ENCODE results near the gene PTGER2. TPM values are rescaled to one million over a fixed set of nuclear protein-coding genes. Genes with fewer than 3 reads are reported as not detected.

Gene PTGER2
- total RNA-seq, 2 experiments from 2014 or later = 4.3 to 4.8 TPM

DNA sequence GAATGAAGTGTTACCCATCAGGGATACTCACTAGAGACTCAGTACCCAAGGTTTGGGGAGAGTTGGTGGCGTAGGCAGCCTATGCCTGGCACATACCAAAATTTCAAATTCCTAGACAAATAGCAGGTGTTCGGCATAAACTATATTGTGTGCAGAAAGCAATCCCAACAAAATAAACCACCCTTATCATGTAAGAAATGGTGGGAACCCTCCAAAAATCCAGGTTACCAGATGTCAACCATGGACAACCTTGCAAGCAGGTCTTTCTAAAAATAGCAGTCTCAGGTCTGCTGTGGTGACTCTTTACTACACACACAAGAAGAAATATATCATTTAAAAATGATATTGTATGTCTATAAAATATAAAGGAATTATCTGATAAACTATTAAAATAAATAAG is 17.7 kb upstream of the PTGER2 start:
- TF ChIP-seq CTCF (IDR thresholded peaks at IDR 0.05) = no peak
- POLR2A ChIA-PET = no interaction called here
- intact Hi-C loops (cut with DNase I, micrococcal nuclease) = loop anchor here in 1 of 2 experiments (10.0 kb wide), 1 partner anchor 758 kb away; no protein-coding TSS in a partner anchor

DNA sequence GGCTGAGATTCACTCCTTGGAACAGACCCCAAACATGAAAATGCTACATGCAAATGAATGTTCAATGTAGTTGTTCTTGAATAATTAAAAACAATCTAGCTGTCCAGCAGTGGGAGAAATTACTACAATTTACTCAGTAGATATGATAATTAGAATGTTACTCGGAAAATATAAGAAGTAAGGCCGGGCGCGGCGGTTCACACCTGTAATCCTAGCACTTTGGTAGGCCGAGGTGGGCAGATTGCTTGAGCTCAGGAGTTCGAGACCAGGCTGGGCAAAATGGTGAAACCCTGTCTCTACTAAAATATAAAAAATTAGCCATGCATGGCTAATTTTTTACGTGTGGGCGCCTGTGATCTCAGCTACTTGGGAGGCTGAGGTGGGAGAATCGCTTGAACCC is 15.3 kb upstream of the PTGER2 start:
- H3K9me3 ChIP-seq (ENCODE audit: control insufficient read depth in 1 of 2, insufficient read depth in 1 of 2, low read length in 2 of 2) = no peaks in the 10 kb centered on the region
- no peaks in the 10 kb centered on the region for H3K4me1 ChIP-seq (ENCODE audit: insufficient read depth, low read length)
- no peaks in the 10 kb centered on the region for H3K27me3 ChIP-seq (ENCODE audit: control insufficient read depth in 1 of 2, insufficient read depth in 2 of 2, low read length in 2 of 2)
- H3K9me3 Mint-ChIP-seq = no peaks in the 10 kb centered on the region
- no peak for TF ChIP-seq CTCF (IDR thresholded peaks at IDR 0.05)
- H3K4me3 Mint-ChIP-seq = no peak overlapping the region
- ChIA-PET CTCF (interaction anchor here (0.7 to 2.1 kb wide), 2 partner anchors 10 to 18 kb away, joined by 3 to 4 read pairs; no protein-coding TSS in a partner anchor), POLR2A (interaction anchor here (1.4 kb wide), 1 partner anchor 397 kb away, joined by 3 read pairs; no protein-coding TSS in a partner anchor)
- no peak overlapping the region for H3K27ac Mint-ChIP-seq
- no peak overlapping the region for H3K27ac ChIP-seq (ENCODE audit: low read depth in 1 of 2, low read length in 2 of 2)
- ATAC-seq (ENCODE audit: poor library complexity) = no peak
- H3K4me3 ChIP-seq (ENCODE audit: low read length) = no peak overlapping the region
- no peak for DNase-seq
- H3K36me3 Mint-ChIP-seq (ENCODE audit: low read depth) = no peaks in the 10 kb centered on the region
- intact Hi-C loops (cut with DNase I, micrococcal nuclease) = loop anchor here in 1 of 2 experiments (1.0 to 10.0 kb wide), 2 partner anchors 175 to 756 kb away; no protein-coding TSS in a partner anchor
- H3K4me1 Mint-ChIP-seq (ENCODE audit: low read depth) = peaks cover 14% of the 10 kb centered on the region
- H3K27me3 Mint-ChIP-seq = no peaks in the 10 kb centered on the region
- no peaks in the 10 kb centered on the region for H3K36me3 ChIP-seq (ENCODE audit: insufficient read depth, low read length)

More for the DNA sequence above, 17.7 kb upstream of the PTGER2 start:
- Mint-ChIP-seq H3K4me1 (ENCODE audit: low read depth) (peaks cover 14% of the 10 kb centered on the region), H3K27ac (no peak overlapping the region), H3K36me3 (ENCODE audit: low read depth) (no peaks in the 10 kb centered on the region), H3K4me3 (no peak overlapping the region), H3K9me3 (no peaks in the 10 kb centered on the region), H3K27me3 (no peaks in the 10 kb centered on the region)
- ATAC-seq (ENCODE audit: poor library complexity) (no peak), DNase-seq (no peak)
- no peaks in the 10 kb centered on the region for H3K27me3 ChIP-seq (ENCODE audit: control insufficient read depth in 1 of 2, insufficient read depth in 2 of 2, low read length in 2 of 2)
- no peak overlapping the region for H3K4me3 ChIP-seq (ENCODE audit: low read length)
- CTCF ChIA-PET = no interaction called here
- H3K9me3 ChIP-seq (ENCODE audit: control insufficient read depth in 1 of 2, insufficient read depth in 1 of 2, low read length in 2 of 2) = no peaks in the 10 kb centered on the region
- no peak overlapping the region for H3K27ac ChIP-seq (ENCODE audit: low read depth in 1 of 2, low read length in 2 of 2)
- no peaks in the 10 kb centered on the region for H3K4me1 ChIP-seq (ENCODE audit: insufficient read depth, low read length)
- H3K36me3 ChIP-seq (ENCODE audit: insufficient read depth, low read length) = no peaks in the 10 kb centered on the region

GRCh38 chr14:52299692-52300278 is 14.3 kb upstream of the PTGER2 start:
- H3K4me1 ChIP-seq (ENCODE audit: insufficient read depth, low read length) = no peaks in the 10 kb centered on the region
- peak; percentile 76 for TF ChIP-seq CTCF (IDR thresholded peaks at IDR 0.05)
- CTCF ChIA-PET = interaction anchor here (0.7 to 2.1 kb wide), 7 partner anchors 9 to 252 kb away, joined by 3 to 7 read pairs (median 4); partner anchors contain the start of gene TXNDC16
- Mint-ChIP-seq H3K27ac (no peak overlapping the region), H3K36me3 (ENCODE audit: low read depth) (no peaks in the 10 kb centered on the region), H3K9me3 (no peaks in the 10 kb centered on the region), H3K4me3 (no peak overlapping the region), H3K4me1 (ENCODE audit: low read depth) (peaks cover 14% of the 10 kb centered on the region), H3K27me3 (no peaks in the 10 kb centered on the region)
- intact Hi-C loops (cut with DNase I, micrococcal nuclease) = loop anchor here (1.0 to 10.0 kb wide), 7 partner anchors 174 to 755 kb away; no protein-coding TSS in a partner anchor
- POLR2A ChIA-PET = interaction anchor here (0.7 to 1.4 kb wide), 4 partner anchors 15 to 396 kb away, joined by 3 to 4 read pairs (median 3); no protein-coding TSS in a partner anchor
- no peaks in the 10 kb centered on the region for H3K36me3 ChIP-seq (ENCODE audit: insufficient read depth, low read length)
- no peaks in the 10 kb centered on the region for H3K27me3 ChIP-seq (ENCODE audit: control insufficient read depth in 1 of 2, insufficient read depth in 2 of 2, low read length in 2 of 2)
- no peak overlapping the region for H3K27ac ChIP-seq (ENCODE audit: low read depth in 1 of 2, low read length in 2 of 2)
- peak; percentile 57 for ATAC-seq (ENCODE audit: poor library complexity)
- no peak overlapping the region for H3K4me3 ChIP-seq (ENCODE audit: low read length)
- DNase-seq = peak in 3 of 14 experiments; percentile 68 to 77 (median 70)
- H3K9me3 ChIP-seq (ENCODE audit: control insufficient read depth in 1 of 2, insufficient read depth in 1 of 2, low read length in 2 of 2) = no peaks in the 10 kb centered on the region
